H1 (cell line): ENCODE data around the gene FGF1. TPM values are rescaled to one million over a fixed set of nuclear protein-coding genes. Genes with fewer than 3 reads are reported as not detected.
A peak's percentile ranks its signal among the peaks of the same experiment; 100 is the strongest.

Source experiments
- CBX5 ChIP-seq: fragments of 300-800, 300-1000 bp; sonication (generic); IDR thresholded peaks from 2 replicates; pipeline ENCODE4 v1.7.1; 2016; ENCODE audit warnings: antibody characterized with exemption, low read length, low read depth
- EZH2 ChIP-seq: fragments of 200-600 bp; sonication (generic); IDR thresholded peaks from 2 replicates; pipeline ENCODE4 v1.7.1; 2012; ENCODE audit warnings: low read depth, mild to moderate bottlenecking, moderate library complexity, low read length, inconsistent platforms; ENCODE audit not compliant: severe bottlenecking
- JUN ChIP-seq: IDR thresholded peaks from 2 replicates; pipeline ENCODE4 v1.6.1; 2011; ENCODE audit warnings: low read depth, mild to moderate bottlenecking, improper control_type of control experiment, low read length
- SIN3A ChIP-seq, 2 experiments: IDR thresholded peaks in 1 of 2; conservative IDR thresholded peaks in 1 of 2; 2 replicates each; pipeline ENCODE4 v1.6.1; 2011 to 2012; ENCODE audit warnings: low read length in 2 of 2, improper control_type of control experiment in 1 of 2, low read depth in 1 of 2, mild to moderate bottlenecking in 1 of 2
- SP2 ChIP-seq: IDR thresholded peaks from 2 replicates; pipeline ENCODE4 v1.6.1; 2012; ENCODE audit warnings: mild to moderate bottlenecking, low read length, inconsistent platforms
- TAF1 ChIP-seq: IDR thresholded peaks from 2 replicates; pipeline ENCODE4 v1.6.1; 2011; ENCODE audit warnings: mild to moderate bottlenecking, low read depth, low read length
- polyA plus RNA-seq, 7 experiments: library from polyadenylated mRNA; depleted of rRNA in 3 of 7; stranded (reverse) in 5 of 7; unstranded in 2 of 7; fragments of >200 nt in 5 of 7; fragments of 200-250 nt in 2 of 7; gene quantifications; 1 replicate in 5 of 7; 2 replicates in 1 of 7; 4 replicates in 1 of 7; pipeline versions ENCODE4 v1.2.1 to v1.2.3, GENCODE V29; 2011 to 2013; ENCODE audit warnings: missing spikeins in 2 of 7, mixed read lengths in 2 of 7
- total RNA-seq: library from RNA; stranded (reverse); fragmentation: NEBNext Ultra II Directional; extraction: Animal tissue kit (Norgen Biotek cat#: 25700); gene quantifications from 2 replicates; pipeline ENCODE4 v1.2.1, GENCODE V29; 2021
- TF ChIP-seq, protein P1 (sequence below): fragments of 300-600 bp; sonication (generic); IDR thresholded peaks from 2 replicates; pipeline ENCODE4 v1.7.1; 2012; ENCODE audit warnings: low read length, moderate library complexity, mild to moderate bottlenecking, inconsistent platforms; ENCODE audit not compliant: insufficient replicate concordance
- TF ChIP-seq, protein P2 (sequence below), 3 experiments: IDR thresholded peaks; 1 replicate in 2 of 3; 2 replicates in 1 of 3; pipeline versions ENCODE4 v1.5.1 to v1.6.1; 2011; ENCODE audit warnings: low read length in 3 of 3, mild to moderate bottlenecking in 3 of 3, inconsistent platforms in 2 of 3, low read depth in 1 of 3, moderate library complexity in 1 of 3; ENCODE audit not compliant: insufficient read depth in 1 of 3; ENCODE audit errors: control extremely low read depth in 1 of 3

Gene FGF1
- total and polyA plus RNA-seq, 2 of the 8 experiments (the other 6 are each of a cell fraction or from before 2014, with no cell fraction given) = 0.30 to 0.50 TPM

DNA sequence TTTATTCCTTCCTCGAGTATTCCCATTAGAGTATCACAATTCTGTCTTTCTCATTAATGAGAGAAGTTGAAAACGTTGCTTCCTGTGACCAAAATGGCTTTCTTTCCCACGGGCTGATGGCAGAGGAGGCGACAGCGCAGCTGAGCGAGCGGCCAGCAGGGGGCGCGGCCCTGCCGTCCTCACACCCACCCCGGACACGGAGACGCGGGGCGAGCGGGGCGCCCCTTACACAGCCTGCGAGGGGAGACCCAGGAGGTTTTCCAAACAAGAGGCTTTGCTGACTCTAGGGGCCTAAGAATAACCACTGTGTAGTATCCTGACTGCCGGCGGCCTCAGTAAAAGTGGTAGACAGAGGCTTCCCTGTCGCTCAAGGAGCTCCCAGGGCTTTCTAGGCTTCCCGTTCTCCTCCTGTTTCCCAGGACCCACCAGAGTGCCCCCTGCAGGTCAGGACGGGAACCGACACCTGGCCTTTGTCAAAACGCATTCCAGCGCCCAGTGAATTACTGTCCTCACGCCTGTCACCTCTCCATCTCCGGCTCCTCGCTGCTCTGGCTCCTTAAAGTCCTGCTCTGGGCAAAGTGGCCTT lies 27.3 kb upstream of the FGF1 start (continued):
- TF ChIP-seq, protein P1, sequence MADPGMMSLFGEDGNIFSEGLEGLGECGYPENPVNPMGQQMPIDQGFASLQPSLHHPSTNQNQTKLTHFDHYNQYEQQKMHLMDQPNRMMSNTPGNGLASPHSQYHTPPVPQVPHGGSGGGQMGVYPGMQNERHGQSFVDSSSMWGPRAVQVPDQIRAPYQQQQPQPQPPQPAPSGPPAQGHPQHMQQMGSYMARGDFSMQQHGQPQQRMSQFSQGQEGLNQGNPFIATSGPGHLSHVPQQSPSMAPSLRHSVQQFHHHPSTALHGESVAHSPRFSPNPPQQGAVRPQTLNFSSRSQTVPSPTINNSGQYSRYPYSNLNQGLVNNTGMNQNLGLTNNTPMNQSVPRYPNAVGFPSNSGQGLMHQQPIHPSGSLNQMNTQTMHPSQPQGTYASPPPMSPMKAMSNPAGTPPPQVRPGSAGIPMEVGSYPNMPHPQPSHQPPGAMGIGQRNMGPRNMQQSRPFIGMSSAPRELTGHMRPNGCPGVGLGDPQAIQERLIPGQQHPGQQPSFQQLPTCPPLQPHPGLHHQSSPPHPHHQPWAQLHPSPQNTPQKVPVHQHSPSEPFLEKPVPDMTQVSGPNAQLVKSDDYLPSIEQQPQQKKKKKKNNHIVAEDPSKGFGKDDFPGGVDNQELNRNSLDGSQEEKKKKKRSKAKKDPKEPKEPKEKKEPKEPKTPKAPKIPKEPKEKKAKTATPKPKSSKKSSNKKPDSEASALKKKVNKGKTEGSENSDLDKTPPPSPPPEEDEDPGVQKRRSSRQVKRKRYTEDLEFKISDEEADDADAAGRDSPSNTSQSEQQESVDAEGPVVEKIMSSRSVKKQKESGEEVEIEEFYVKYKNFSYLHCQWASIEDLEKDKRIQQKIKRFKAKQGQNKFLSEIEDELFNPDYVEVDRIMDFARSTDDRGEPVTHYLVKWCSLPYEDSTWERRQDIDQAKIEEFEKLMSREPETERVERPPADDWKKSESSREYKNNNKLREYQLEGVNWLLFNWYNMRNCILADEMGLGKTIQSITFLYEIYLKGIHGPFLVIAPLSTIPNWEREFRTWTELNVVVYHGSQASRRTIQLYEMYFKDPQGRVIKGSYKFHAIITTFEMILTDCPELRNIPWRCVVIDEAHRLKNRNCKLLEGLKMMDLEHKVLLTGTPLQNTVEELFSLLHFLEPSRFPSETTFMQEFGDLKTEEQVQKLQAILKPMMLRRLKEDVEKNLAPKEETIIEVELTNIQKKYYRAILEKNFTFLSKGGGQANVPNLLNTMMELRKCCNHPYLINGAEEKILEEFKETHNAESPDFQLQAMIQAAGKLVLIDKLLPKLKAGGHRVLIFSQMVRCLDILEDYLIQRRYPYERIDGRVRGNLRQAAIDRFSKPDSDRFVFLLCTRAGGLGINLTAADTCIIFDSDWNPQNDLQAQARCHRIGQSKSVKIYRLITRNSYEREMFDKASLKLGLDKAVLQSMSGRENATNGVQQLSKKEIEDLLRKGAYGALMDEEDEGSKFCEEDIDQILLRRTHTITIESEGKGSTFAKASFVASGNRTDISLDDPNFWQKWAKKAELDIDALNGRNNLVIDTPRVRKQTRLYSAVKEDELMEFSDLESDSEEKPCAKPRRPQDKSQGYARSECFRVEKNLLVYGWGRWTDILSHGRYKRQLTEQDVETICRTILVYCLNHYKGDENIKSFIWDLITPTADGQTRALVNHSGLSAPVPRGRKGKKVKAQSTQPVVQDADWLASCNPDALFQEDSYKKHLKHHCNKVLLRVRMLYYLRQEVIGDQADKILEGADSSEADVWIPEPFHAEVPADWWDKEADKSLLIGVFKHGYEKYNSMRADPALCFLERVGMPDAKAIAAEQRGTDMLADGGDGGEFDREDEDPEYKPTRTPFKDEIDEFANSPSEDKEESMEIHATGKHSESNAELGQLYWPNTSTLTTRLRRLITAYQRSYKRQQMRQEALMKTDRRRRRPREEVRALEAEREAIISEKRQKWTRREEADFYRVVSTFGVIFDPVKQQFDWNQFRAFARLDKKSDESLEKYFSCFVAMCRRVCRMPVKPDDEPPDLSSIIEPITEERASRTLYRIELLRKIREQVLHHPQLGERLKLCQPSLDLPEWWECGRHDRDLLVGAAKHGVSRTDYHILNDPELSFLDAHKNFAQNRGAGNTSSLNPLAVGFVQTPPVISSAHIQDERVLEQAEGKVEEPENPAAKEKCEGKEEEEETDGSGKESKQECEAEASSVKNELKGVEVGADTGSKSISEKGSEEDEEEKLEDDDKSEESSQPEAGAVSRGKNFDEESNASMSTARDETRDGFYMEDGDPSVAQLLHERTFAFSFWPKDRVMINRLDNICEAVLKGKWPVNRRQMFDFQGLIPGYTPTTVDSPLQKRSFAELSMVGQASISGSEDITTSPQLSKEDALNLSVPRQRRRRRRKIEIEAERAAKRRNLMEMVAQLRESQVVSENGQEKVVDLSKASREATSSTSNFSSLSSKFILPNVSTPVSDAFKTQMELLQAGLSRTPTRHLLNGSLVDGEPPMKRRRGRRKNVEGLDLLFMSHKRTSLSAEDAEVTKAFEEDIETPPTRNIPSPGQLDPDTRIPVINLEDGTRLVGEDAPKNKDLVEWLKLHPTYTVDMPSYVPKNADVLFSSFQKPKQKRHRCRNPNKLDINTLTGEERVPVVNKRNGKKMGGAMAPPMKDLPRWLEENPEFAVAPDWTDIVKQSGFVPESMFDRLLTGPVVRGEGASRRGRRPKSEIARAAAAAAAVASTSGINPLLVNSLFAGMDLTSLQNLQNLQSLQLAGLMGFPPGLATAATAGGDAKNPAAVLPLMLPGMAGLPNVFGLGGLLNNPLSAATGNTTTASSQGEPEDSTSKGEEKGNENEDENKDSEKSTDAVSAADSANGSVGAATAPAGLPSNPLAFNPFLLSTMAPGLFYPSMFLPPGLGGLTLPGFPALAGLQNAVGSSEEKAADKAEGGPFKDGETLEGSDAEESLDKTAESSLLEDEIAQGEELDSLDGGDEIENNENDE = no peak
- TF ChIP-seq SP2 = no peak
- TF ChIP-seq TAF1 = no peak
- TF ChIP-seq SIN3A (conservative IDR thresholded peaks at IDR 0.05 in 1 of 2, IDR thresholded peaks at IDR 0.05 in 1 of 2; ENCODE audit: low read depth in 1 of 2, low read length in 2 of 2) = peak; percentile 61 to 87; a peak in 2 of 4 replicates
- TF ChIP-seq CBX5 = no peak
- TF ChIP-seq, protein P2, sequence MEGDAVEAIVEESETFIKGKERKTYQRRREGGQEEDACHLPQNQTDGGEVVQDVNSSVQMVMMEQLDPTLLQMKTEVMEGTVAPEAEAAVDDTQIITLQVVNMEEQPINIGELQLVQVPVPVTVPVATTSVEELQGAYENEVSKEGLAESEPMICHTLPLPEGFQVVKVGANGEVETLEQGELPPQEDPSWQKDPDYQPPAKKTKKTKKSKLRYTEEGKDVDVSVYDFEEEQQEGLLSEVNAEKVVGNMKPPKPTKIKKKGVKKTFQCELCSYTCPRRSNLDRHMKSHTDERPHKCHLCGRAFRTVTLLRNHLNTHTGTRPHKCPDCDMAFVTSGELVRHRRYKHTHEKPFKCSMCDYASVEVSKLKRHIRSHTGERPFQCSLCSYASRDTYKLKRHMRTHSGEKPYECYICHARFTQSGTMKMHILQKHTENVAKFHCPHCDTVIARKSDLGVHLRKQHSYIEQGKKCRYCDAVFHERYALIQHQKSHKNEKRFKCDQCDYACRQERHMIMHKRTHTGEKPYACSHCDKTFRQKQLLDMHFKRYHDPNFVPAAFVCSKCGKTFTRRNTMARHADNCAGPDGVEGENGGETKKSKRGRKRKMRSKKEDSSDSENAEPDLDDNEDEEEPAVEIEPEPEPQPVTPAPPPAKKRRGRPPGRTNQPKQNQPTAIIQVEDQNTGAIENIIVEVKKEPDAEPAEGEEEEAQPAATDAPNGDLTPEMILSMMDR (IDR thresholded peaks at IDR 0.05; ENCODE audit: control extremely low read depth in 1 of 3, insufficient read depth in 1 of 3, low read depth in 1 of 3, low read length in 3 of 3) = peak; percentile 75 to 97 (median 89)
- TF ChIP-seq JUN = no peak
- TF ChIP-seq EZH2 = no peak
